PC-3 (cell line): ENCODE results near the gene SLC25A34. TPM values are rescaled to one million over a fixed set of nuclear protein-coding genes. Genes with fewer than 3 reads are reported as not detected.

Experiments
- ATAC-seq: fragments of 200-7000 bp; cut with Tn5 transposase; 2 replicates; pipeline ENCODE4 v1.9.1; 2020; ENCODE audit warnings: mild to moderate bottlenecking, moderate library complexity
- BruUV-seq: library from RNA; stranded (reverse); fragments of 400-500 nt; replicated peaks from 2 replicates; lab custom pipeline; 2021; lab: Mats Ljungman, UMichigan
- CTCF ChIA-PET: fragments of 300-600 bp; sonication (Branson Sonifier 250); formaldehyde crosslinking; loops from one replicate; lab custom pipeline; 2022; ENCODE audit warnings: antibody characterized with exemption; lab: Charles Lee
- POLR2A ChIA-PET: fragments of 300-600 bp; sonication (Branson Sonifier 250); formaldehyde crosslinking; loops from one replicate; lab custom pipeline; 2022; ENCODE audit warnings: antibody characterized with exemption; ENCODE audit not compliant: unreplicated experiment; lab: Charles Lee
- DNase-seq: peaks from one replicate; pipeline ENCODE4 v3.0.0-alpha.2; 2015
- H2AFZ ChIP-seq: fragments of 300-600 bp; sonication (generic); 2 replicates; pipeline ENCODE4 v1.6.0; 2016; ENCODE audit warnings: antibody characterized with exemption, low read length
- H3F3A ChIP-seq: fragments of 300-600 bp; sonication (generic); one replicate; pipeline ENCODE4 v1.6.0; 2017; ENCODE audit warnings: antibody characterized with exemption, low read length, control low read depth, mild to moderate bottlenecking; ENCODE audit not compliant: unreplicated experiment
- H3K27ac ChIP-seq: fragments of 300-600 bp; sonication (generic); 2 replicates; pipeline ENCODE4 v1.5.1; 2016; ENCODE audit warnings: mild to moderate bottlenecking, low read length
- H3K27me3 ChIP-seq: fragments of 300-600 bp; sonication (generic); 2 replicates; pipeline ENCODE4 v1.6.1; 2016; ENCODE audit warnings: low read length, mixed read lengths
- H3K36me3 ChIP-seq: fragments of 300-600 bp; sonication (generic); 2 replicates; pipeline ENCODE4 v1.6.1; 2016; ENCODE audit warnings: low read depth, mixed run types, low read length, mixed read lengths
- H3K4me1 ChIP-seq: fragments of 300-600 bp; sonication (generic); 2 replicates; pipeline ENCODE4 v1.5.1; 2016; ENCODE audit warnings: low read length; ENCODE audit not compliant: insufficient read depth
- H3K4me2 ChIP-seq: fragments of 300-600 bp; sonication (generic); 2 replicates; pipeline ENCODE4 v1.6.0; 2016; ENCODE audit warnings: low read length
- H3K4me3 ChIP-seq: fragments of 300-600 bp; sonication (generic); 2 replicates; pipeline ENCODE4 v1.5.1; 2016; ENCODE audit warnings: mild to moderate bottlenecking, low read length, mixed read lengths
- H3K79me2 ChIP-seq: fragments of 300-600 bp; sonication (generic); 2 replicates; pipeline ENCODE4 v1.6.1; 2017; ENCODE audit warnings: low read length, mixed read lengths
- H3K9ac ChIP-seq: fragments of 300-600 bp; sonication (generic); 2 replicates; pipeline ENCODE4 v1.6.0; 2016; ENCODE audit warnings: mild to moderate bottlenecking, low read length
- H3K9me2 ChIP-seq: fragments of 300-600 bp; sonication (generic); replicated peaks from 2 replicates; pipeline ENCODE4 v1.6.1; 2016; ENCODE audit warnings: mixed run types, low read length, mixed read lengths
- H3K9me3 ChIP-seq: fragments of 300-600 bp; sonication (generic); 2 replicates; pipeline ENCODE4 v1.6.1; 2016; ENCODE audit warnings: low read length, mixed read lengths
- H4K20me1 ChIP-seq: fragments of 300-600 bp; sonication (generic); 2 replicates; pipeline ENCODE4 v1.6.1; 2016; ENCODE audit warnings: low read length, mixed read lengths
- CTCF ChIP-seq: fragments of 300-600 bp; sonication (generic); conservative IDR thresholded peaks from 2 replicates; pipeline ENCODE4 v1.5.1; 2017; ENCODE audit warnings: antibody characterized with exemption, low read depth, mild to moderate bottlenecking, low read length
- EZH2 ChIP-seq: fragments of 300-600 bp; sonication (generic); IDR thresholded peaks from one replicate; pipeline ENCODE4 v1.6.1; 2017; ENCODE audit warnings: antibody characterized with exemption, mild to moderate bottlenecking, low read length; ENCODE audit not compliant: unreplicated experiment
- EZH2phosphoT487 ChIP-seq: fragments of 300-600 bp; sonication (generic); IDR thresholded peaks from 2 replicates; pipeline ENCODE4 v1.6.1; 2018; ENCODE audit warnings: mild to moderate bottlenecking, antibody characterized with exemption, low read length, borderline replicate concordance
- intact Hi-C: fragments of 100-400 bp; cut with micrococcal nuclease; formaldehyde crosslinking; loops from 2 replicates; pipeline ENCODE4 v1.9.0; 2023
- total RNA-seq: library from RNA; depleted of rRNA; stranded (reverse); fragments of >200 nt; gene quantifications from 2 replicates; pipeline ENCODE4 v1.2.3, GENCODE V29; 2014

SLC25A34 gene
- total RNA-seq, 1 experiment from 2014 or later, result 0.44 TPM

GRCh38 chr1:15755021-15755645 is 19.1 kb downstream of the SLC25A34 start:
- BruUV-seq, result no TSS peak
- CTCF ChIA-PET, result no interaction called here
- Histone ChIP-seq H4K20me1 (no peaks in the 10 kb centered on the region), H3K9me2 (no peaks in the 10 kb centered on the region), H3K4me2 (no peak overlapping the region), H3K9ac (no peak overlapping the region), H3F3A (no peaks in the 10 kb centered on the region), H3K27me3 (no peaks in the 10 kb centered on the region), H2AFZ (no peak overlapping the region), H3K79me2 (peaks cover 13% of the 10 kb centered on the region), H3K27ac (no peak overlapping the region), H3K4me1 (peaks cover 27% of the 10 kb centered on the region), H3K4me3 (no peak overlapping the region), H3K36me3 (no peaks in the 10 kb centered on the region), H3K9me3 (no peaks in the 10 kb centered on the region)
- no peak for TF ChIP-seq EZH2
- TF ChIP-seq EZH2phosphoT487, result no peak
- no peak for TF ChIP-seq CTCF
- DNase-seq (no peak), ATAC-seq (no peak)
- intact Hi-C loops, result no loop called here
- POLR2A ChIA-PET, result no interaction called here

GRCh38 chr1:15755646-15756040 is 19.6 kb downstream of the SLC25A34 start:
- no peak overlapping the region for H2AFZ ChIP-seq
- no peaks in the 10 kb centered on the region for H3K27me3 ChIP-seq
- H3K9me3 ChIP-seq, result no peaks in the 10 kb centered on the region
- ChIA-PET CTCF (no interaction called here), POLR2A (no interaction called here)
- H3K9ac ChIP-seq, result no peak overlapping the region
- no peaks in the 10 kb centered on the region for H4K20me1 ChIP-seq
- no peaks in the 10 kb centered on the region for H3K36me3 ChIP-seq
- H3K27ac ChIP-seq, result no peak overlapping the region
- intact Hi-C loops, result no loop called here
- H3F3A ChIP-seq, result no peaks in the 10 kb centered on the region
- BruUV-seq, result no TSS peak
- peaks cover 32% of the 10 kb centered on the region for H3K4me1 ChIP-seq
- TF ChIP-seq EZH2, result no peak
- TF ChIP-seq EZH2phosphoT487, result no peak
- TF ChIP-seq CTCF, result no peak
- H3K9me2 ChIP-seq, result no peaks in the 10 kb centered on the region
- H3K4me2 ChIP-seq, result no peak overlapping the region
- DNase-seq (no peak), ATAC-seq (no peak)
- peaks cover 19% of the 10 kb centered on the region for H3K79me2 ChIP-seq
- H3K4me3 ChIP-seq, result no peak overlapping the region

GRCh38 chr1:15756143-15757015 is 20.3 kb downstream of the SLC25A34 start:
- H4K20me1 ChIP-seq, result no peaks in the 10 kb centered on the region
- CTCF ChIA-PET, result interaction anchor here (0.6 kb wide), 1 partner anchor 47 kb away, joined by 3 read pairs; no protein-coding TSS in a partner anchor
- H2AFZ ChIP-seq, result peak overlapping the region; percentile 75
- peaks cover 26% of the 10 kb centered on the region for H3K79me2 ChIP-seq
- H3K4me2 ChIP-seq, result peak overlapping the region; percentile 67
- H3K36me3 ChIP-seq, result no peaks in the 10 kb centered on the region
- TSS peak; percentile 11 for BruUV-seq
- no peaks in the 10 kb centered on the region for H3F3A ChIP-seq
- no peaks in the 10 kb centered on the region for H3K9me3 ChIP-seq
- peak overlapping the region; percentile 42; the same call in 1 of the 2 replicates for H3K4me3 ChIP-seq
- ATAC-seq, result peak; percentile 60
- POLR2A ChIA-PET, result no interaction called here
- DNase-seq, result peak; percentile 76
- H3K9ac ChIP-seq, result no peak overlapping the region
- no peaks in the 10 kb centered on the region for H3K27me3 ChIP-seq
- intact Hi-C loops, result no loop called here
- TF ChIP-seq EZH2phosphoT487 (no peak), EZH2 (no peak), CTCF (no peak)
- peaks cover 40% of the 10 kb centered on the region for H3K4me1 ChIP-seq
- no peak overlapping the region for H3K27ac ChIP-seq
- no peaks in the 10 kb centered on the region for H3K9me2 ChIP-seq
